GM19238 (cell line): ENCODE measurements around the gene OCA2.
"Not testable (repeated sequence)": the region's sequence is repeated elsewhere in the genome, so short reads cannot be mapped to it uniquely, and the experiment has no call there.

Experiments
- DNase-seq: peaks from one replicate; pipeline ENCODE4 v3.0.0; 2011; ENCODE audit warnings: low spot score; ENCODE audit not compliant: insufficient read length

The OCA2 gene

GRCh38 chr15:27850050-27850449 is 249.1 kb downstream of the OCA2 start:
- DNase-seq, result no peak

GRCh38 chr15:27848936-27849335 is 250.2 kb downstream of the OCA2 start:
- not testable (repeated sequence) for DNase-seq

DNA sequence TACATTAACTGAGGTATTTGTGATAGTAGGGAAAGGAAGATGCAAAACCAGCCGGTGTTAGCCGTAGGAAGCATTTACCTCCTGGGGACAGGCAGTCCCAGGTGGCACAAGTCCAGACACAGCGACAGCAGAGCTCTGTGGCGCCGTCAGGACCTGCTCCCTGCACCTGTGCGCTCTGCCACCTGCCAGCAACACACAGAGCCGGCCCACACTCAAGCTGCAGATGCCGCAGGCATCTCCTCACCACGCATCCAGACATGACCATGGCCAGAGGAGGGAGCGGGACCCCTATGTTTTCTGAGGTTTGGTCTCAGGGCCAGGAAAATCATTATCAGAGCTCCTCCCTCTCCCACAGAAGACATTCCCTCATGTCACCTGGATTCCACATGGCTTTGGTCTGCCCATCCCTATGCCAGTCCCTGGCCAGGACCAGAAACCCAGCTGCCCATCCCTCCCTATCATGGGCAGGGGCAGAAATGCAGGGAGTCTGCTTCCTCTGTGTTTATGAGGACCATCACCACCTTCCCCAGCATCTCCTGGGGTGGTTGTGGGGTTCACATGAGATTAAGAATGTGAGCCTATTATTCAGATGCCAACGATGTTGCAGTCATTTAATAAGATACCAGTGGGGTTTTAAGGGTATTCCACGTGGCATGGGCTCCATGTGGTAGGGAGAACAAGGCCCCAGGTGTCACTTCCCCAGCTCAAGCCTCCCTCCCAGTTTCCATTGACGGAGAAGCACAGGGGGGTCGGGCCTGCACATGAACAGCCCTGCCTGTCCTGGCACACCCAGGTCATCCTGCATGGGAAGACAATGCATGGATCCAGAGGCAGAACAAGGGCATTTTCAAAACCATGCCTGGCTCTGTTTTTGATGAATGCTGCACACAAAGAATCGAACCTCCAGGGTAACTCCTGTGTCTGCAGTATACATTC is 251.1 kb downstream of the OCA2 start:
- DNase-seq, result no peak

DNA sequence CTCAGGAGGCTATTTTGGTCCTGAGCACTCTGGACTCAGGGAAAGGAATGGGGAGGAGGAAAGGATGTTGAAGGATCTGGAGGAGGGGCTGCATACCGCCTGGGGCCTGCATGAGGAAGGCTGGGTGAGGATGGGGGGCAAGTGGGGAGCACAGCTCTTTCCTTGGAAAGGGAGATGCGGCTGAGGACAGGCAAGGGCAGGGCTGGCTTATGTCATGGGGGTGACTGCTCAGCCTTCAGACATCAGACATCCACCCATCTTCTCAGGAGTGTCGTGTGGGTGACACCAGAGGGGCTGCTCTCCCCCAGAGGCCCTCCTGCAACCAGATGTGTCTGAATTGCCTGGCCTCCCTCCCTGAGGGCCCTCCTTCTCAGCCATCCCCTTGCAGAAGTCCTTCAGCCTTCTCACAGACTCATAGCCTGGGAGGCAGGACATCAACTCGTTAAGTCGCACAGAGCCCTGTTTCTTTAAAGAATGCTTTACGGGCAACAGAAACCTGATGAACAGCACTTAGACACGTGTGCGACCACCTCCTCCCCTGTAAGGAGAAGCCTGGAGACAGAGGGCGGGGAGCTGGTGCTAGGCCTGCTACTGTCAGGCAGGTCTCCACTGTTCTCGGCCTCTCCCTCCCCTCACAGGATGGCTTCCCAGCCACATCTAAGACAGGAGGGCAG is 252.3 kb downstream of the OCA2 start:
- DNase-seq, result no peak

- DNase-seq, result no peak
These were observed 253.4 kb downstream of the OCA2 start for GRCh38 chr15:27845535-27846369.

DNA sequence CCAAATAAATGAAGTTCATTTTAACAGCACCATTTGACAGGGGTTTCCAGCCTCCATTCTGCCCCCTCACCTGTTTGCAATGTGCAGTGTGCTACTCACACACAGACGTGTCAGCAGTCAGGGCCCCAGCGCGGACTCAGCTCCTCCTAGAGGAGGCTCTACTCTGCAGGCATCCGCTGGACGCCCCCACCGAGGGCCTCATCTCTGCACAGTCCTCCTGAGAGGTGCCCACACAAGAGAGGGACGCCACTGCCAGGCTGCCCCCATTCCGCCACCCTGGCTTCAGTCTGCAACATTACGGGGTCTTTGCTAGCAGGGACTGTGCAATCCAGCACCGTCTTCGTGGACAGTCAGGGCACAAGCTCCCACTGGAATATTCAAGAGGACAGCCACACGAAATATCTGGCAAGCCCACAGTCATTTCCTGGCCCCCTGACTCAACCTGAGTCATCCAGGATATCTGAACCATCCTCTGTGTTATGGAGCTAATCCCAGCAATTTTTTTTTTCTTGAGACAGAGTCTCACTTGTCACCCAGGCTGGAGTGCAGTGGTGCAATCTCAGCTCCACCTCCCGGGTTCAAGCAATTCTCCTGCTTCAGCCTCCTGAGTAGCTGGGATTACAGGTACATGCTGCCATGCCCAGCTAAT is 255.0 kb downstream of the OCA2 start:
- DNase-seq, result no peak

DNA sequence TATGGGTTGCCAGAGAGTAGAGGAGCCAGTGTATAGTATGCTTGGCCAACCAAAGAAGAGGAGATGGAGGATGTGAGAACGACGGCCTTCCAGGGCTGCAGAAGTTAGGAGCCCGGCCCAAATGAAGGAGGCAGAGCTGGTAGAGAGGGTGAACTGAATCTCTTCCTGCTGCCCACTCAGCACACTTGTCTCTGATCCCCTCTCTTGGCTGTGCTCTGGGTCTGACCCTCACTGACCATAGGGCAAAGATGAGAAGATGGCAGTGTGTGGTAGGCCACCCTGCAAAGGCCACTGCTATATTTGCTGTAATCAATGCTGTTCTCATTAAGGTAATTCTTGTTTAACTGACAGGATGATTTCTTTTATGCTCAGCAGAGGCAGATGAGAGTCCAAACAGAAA is 256.0 kb downstream of the OCA2 start:
- no peak for DNase-seq

GRCh38 chr15:27842526-27842925 is 256.6 kb downstream of the OCA2 start:
- DNase-seq, result no peak

DNA sequence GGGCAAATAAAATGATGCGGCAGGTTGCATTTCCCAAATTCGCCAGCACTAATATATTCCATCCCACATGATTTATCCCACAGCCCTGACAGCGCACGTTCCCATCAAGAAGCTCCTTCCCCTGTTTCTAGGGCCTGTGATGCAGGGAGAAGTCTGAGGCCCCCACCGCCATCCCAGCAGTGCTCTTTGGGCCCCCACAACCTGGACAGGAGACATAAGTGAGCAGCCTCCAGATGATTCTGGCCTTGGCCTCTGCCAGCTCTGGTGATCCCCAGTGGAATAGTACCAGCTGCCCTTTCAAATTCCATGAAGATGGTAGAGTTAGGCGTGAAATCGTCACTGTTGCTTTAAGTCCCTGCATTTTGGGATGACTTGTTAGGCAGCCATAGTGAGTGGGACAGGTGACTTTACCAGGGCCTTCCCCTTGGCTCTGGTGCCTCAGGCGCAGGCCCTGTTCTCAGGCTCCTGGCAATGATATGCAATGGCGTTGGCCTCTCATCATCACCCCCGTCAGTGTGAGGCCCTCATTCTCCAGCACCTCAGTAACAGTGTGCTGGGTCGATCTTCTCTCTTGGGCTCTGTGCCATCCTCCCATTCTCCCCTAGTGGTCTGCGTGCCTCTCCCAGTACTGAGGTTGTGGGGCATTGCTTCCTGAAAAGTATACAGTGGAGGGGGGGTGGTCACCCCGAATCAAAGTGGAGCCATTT is 263.7 kb downstream of the OCA2 start:
- no peak for DNase-seq

DNA sequence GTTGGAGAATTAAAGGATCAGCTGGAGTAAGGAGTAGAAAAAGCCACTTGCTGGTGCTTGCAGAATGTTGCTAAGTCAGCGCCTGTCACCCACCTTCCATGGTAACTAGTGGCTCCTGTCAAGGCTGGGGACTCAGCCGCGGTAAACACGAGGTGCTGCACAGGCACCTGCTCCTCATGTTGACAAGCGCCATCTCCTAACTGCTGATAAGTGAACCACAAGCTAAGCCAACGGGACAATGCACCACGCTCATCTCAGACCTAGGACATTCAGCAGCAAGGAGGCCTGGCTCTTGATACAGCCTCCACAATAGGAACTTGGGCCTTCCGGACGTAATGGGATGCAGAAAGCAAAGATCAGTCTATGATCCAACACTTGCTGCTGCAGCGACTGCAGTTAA is 264.4 kb downstream of the OCA2 start:
- no peak for DNase-seq

DNA sequence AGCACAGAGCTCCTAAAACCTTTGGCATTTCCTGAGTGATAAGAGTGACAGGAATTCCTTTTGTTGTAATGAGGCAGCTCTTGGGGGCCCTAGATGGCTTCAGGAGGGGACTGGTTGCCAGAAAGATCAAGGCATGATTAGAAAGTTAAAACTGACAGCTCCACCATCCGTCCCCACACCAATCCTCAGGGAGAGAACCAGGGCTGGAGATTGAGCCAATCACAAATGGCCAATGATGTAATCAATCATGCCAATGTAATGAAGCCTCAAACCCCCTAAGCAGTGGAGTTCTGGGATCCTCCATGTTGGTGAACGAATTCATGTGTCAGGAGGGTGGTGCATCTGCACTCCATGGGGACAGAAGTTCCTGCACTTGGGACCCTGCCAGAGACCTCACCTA is 265.1 kb downstream of the OCA2 start:
- no peak for DNase-seq

DNA sequence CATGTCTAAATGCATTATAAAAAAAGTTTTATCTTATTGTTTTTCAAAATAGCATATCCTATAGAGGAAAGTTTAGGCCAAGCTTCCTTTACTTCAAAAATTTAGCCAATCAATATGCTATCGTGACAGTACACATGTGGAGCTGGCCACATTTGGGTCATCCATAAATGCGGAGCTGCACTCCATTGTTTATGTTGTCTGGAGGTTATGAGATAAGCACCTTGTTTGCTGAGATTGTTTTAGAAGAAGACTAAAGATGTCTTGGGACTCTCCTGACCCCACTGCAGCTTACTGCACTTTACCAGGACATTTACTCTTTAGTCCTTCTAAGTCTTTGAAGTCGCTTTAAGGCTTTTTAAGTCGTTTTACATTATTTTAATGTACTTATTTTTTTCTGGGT is 265.9 kb downstream of the OCA2 start:
- DNase-seq, result no peak

DNA sequence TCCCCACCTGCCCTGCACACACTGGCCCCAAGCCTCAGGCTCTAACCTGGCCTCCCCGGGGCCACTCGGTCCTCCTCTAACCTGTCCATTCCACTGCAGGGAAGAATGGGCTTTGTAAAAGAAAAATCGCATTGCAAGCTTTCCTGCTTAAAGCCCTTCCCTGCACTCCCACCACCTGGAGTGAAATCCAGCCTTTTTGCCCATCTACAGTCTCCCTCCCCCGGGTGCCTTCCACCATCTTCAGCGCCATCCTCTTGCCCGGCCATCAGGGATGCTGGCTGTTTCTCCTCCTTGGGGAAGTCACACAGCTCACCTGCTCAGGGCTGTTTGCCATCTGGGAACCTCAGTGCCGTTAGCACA is 266.9 kb downstream of the OCA2 start:
- DNase-seq, result no peak

GRCh38 chr15:27831384-27832236 is 267.5 kb downstream of the OCA2 start:
- no peak for DNase-seq

- no peak for DNase-seq
These were observed 270.4 kb downstream of the OCA2 start for GRCh38 chr15:27828746-27829145.

DNA sequence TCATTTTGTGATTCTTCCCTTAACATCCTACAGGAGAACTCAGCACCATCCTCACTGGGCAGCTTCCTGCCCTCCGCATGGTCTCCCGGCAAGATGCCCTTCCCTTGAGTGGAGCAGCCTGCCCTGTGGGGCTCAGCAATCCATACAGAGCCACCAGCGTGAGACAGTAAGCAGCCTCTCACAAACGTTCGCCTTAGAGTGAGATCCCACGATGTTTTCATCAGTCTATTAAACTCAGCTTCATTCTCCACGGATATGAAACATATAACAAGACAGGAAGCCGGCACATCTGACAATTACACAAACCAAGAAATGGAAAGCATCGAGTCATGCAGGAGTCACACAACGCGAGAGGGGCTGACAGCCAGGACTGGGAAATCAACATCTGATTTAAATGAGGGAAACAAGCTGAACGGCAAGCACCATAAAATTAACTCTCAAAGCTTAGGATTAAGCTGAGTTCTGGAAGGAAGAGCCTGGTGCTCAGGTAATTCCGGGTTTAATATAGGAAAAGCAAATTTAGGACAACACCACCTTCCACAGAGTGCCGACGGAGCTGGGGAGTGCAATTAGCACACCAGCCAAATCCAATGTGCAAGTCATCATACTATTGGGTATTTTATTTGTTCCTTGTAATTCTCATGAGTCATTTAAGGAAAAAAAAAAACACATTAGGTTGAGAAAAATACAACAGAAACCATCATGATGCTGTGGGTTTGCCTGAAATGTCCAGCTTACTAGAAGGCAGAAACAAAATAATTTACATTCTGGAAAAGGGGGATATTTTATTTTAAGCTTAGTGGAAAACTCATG is 272.0 kb downstream of the OCA2 start:
- no peak for DNase-seq

- no peak for DNase-seq
These were observed 272.7 kb downstream of the OCA2 start for GRCh38 chr15:27826411-27826810.

GRCh38 chr15:27824841-27825422 is 274.2 kb downstream of the OCA2 start:
- DNase-seq, result no peak

DNA sequence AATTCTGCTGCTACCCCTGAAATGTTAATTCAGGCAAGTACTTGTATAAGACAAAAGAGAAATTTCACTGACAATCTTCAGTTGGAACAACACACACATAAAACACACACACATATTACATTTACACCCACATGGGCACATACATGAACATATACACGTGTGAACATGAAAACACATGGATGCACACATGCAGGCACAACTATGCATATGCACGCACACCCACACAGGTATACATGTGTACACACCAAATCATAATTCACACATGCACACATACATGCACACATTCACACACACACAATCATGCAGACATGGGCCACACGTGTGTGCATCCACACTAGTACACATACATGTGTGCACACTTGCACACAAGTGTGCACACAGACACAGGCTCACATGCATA is 277.8 kb downstream of the OCA2 start:
- DNase-seq, result no peak
